ENCODE results near the gene GMEB1.
A peak's percentile ranks its signal among the peaks of the same experiment; 100 is the strongest.
"Not testable (repeated sequence)": the region's sequence is repeated elsewhere in the genome, so short reads cannot be mapped to it uniquely, and the experiment has no call there.

GMEB1 gene

GRCh38 chr1:28671254-28671780 lies 2.7 kb downstream of the GMEB1 start:
- DNase-seq: no peak

DNA sequence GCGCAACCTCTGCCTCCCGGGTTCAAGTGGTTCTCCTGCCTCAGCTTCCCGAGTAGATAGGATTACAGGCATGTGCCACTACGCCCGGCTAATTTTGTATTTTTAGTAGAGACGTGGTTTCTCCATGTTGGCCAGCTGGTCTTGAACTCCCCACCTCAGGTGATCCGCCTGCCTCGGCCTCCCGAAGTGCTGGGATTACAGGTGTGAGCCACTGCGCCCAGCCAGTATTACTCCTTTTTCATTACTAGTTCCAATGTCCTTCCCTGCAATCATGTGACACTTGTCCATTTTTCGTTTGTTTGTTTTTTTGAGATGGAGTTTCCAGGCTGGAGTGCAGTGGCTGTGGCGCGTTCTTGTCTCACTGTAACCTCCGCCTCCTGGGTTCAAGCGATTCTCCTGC lies 4.4 kb downstream of the GMEB1 start:
- not testable (repeated sequence) for DNase-seq

DNA sequence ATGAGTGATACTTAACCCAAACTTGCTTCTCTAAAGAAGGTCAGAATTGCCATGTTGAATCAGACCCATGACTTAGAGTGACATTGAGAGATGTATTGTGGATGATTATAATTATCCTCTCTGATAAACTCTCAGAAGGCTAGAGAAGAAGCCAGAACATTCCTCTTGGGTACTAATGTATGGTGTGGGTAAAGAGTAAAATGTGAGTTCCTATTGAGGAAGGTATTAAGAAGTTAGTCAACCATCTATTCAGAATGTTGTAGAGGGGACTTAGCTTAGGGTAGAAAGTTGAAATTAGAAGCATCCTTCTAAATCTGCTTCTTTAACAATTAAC lies 7.3 kb downstream of the GMEB1 start:
- DNase-seq: no peak

- no peak for DNase-seq
Measured at GRCh38 chr1:28680151-28680550, 11.6 kb downstream of the GMEB1 start.

DNA sequence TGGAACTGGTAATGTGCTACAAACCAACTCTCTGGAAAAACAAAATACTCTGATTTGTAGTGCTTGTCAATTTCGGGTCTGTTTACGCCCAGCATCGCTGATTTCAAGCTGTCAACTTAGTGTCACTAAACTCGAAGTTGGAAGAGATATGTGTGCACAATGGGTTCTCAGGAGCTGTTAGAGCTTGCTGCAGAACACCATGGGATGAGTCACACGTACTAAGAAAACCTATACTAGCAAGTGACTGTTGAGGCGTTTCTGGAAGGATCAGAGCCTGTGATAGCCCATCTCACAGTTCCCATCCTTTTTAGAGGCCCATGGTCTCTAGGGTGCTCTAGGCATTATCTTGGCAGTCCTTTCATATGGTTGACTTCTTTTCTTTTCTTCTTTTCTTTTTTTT lies 14.3 kb downstream of the GMEB1 start:
- no peak for DNase-seq

DNA sequence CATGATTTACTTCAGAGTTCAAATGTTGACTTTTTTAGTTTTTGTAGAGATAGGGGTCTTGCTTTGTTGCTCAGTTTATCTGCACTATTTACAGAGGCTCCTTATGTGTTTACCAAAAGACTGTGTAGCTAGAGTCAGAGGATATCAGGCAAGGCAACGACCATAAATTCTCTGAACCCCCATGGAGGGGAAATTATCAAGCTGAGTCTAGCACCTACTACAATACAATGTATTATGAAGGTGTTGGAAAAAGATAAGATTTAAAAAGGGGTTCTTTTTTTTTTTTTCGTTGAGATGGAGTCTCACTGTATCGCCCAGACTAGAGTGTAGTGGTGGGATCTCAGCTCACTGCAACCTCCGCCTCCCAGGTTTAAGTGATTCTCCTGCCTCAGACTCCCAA lies 16.4 kb downstream of the GMEB1 start:
- DNase-seq: no peak

GRCh38 chr1:28691627-28692026 lies 23.0 kb downstream of the GMEB1 start:
- not testable (repeated sequence) for DNase-seq

- DNase-seq: no peak
Measured at GRCh38 chr1:28703629-28704028, 35.0 kb downstream of the GMEB1 start.

GRCh38 chr1:28716336-28716735 lies 47.8 kb downstream of the GMEB1 start:
- no peak for DNase-seq

- DNase-seq: no peak
Measured at GRCh38 chr1:28718166-28718565, 49.6 kb downstream of the GMEB1 start.

GRCh38 chr1:28718586-28719331 lies 50.2 kb downstream of the GMEB1 start:
- peak; percentile 27 for DNase-seq

GRCh38 chr1:28719332-28719619 lies 50.7 kb downstream of the GMEB1 start:
- DNase-seq: no peak

GRCh38 chr1:28720376-28720775 lies 51.8 kb downstream of the GMEB1 start:
- no peak for DNase-seq

- not testable (repeated sequence) for DNase-seq
Measured at GRCh38 chr1:28721927-28722326, 53.3 kb downstream of the GMEB1 start.

DNA sequence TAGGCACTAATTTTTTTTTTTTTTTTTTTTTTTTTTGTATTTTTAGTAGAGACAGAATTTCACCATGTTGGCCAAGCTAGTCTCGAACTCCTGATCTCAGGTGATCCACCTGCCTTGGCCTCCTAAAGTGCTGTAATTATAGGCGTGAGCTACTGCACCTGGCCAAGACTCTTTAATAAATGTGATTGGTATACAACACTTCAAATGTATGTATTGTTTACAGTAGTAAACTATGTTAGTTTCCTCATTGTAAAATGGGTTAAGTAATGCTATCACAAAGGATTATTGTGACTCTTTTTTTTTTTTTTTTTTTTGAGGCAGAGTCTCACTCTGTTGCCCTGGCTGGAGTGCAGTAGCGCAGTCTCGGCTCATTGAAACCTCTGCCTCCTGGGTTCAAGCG lies 56.8 kb downstream of the GMEB1 start:
- DNase-seq: not testable (repeated sequence)

DNA sequence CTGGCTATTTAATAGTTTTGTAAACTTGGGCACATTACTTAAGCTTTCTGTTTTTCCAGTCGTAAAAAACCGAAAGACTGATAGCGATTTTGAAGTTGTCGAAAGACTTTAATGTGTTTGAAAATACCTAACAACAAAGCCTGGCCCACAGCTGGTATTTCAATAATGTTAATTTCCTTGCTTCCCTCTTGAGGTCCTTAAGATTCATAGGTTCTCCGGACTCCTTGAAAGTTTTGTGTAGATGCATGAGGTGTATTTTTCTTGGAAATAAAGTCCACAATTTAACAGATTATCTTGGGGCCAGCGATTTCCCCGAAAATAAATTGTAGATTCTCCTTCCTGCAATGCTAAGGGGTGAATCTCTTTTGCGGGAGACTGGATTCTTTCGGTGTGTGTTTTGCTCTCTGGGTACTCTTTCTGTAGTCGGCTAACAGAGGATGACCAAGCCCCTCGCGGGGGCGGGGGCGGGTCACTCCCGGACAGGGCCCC lies 67.4 kb downstream of the GMEB1 start:
- no peak for DNase-seq

GRCh38 chr1:28736450-28737306 lies 68.1 kb downstream of the GMEB1 start, which contains the start of gene YTHDF2:
Gene YTHDF2, plus strand, starts transcription at chr1:28736940. Its CDS starts 181 bp downstream, at chr1:28737121.
- DNase-seq: peak; percentile 98

- peak; percentile 75 for DNase-seq
Measured at GRCh38 chr1:28737307-28738132, 68.9 kb downstream of the GMEB1 start.

- no peak for DNase-seq
Measured at GRCh38 chr1:28740118-28740517, 71.5 kb downstream of the GMEB1 start.

DNA sequence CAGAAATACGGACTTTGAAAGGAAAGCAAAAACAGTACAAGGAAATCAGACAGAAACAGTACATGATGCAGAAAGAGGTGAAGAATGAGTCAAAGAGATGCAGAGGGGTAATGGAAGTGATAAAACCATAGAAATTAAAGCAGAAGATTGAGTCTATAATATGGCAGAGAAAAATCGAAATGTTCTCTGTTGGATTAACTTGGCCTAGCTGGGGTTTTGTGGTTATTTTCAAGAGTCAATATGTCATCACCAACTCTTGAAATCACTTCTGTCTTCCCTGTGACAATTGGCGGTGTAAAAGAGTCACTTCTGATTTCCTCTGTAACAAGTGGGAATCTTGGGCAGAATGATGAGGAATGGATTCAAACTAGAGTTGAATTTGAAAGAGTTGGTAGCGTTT lies 75.6 kb downstream of the GMEB1 start:
- DNase-seq: no peak

DNA sequence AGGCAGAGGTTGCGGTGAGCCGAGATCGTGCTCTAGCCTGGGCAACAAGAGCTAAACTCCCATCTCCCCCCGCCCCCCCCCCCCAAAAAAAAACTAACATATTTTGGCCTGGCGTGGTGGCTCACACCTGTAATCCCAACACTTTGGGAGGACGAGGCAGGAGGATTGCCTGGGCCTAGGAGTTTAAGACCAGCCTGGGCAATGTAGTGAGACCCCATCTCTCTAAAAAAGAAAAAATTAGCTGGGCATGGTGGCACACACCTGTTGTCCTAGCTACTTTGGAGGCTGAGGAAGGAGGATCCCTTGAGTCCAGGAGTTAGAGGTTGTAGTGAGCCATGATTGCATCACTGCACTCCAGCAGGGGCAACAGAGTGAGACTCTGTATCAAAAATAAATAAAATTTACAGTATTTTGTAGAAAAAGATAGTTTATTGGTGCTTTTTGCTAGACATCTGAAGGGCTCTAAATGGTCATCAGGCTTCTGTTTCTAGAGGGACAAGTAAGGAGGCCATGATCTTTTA lies 77.1 kb downstream of the GMEB1 start:
- DNase-seq: no peak

- DNase-seq: no peak
Measured at GRCh38 chr1:28750330-28750729, 81.7 kb downstream of the GMEB1 start.

DNA sequence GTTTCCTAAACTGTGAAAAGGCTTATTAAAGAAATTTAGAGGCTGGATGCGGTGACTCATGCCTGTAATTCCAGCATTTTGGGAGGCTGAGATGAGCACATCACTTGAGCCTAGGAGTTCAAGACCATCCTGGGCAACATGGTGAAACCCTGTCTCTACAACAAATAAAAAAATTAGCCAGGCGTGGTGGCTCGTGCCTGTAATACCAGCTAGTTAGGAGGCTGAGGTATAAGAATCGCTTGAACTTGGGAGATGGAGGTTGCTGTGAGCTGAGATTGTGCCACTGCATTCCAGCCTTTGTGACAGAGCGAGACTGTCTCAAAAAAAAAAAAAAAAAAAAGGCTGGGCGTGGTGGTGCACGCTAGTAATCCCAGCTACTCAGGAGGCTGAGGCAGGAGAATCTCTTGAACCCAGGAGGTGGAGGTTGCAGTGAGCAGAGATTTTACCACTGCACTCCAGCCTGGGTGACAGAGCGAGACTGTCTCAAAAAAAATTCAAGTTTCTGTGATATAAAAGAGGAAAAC lies 82.2 kb downstream of the GMEB1 start:
- DNase-seq: not testable (repeated sequence)

Measured in OCI-M1 (cell line).